ENCODE results near the gene CHP2. TPM values are rescaled to one million over a fixed set of nuclear protein-coding genes. Genes with fewer than 3 reads are reported as not detected.

The CHP2 gene
- total and polyA plus RNA-seq, 9 of the 15 experiments (the other 6 are each of a cell fraction or from before 2014, with no cell fraction given), result 0.23 to 1.1 (median 0.80) TPM

DNA sequence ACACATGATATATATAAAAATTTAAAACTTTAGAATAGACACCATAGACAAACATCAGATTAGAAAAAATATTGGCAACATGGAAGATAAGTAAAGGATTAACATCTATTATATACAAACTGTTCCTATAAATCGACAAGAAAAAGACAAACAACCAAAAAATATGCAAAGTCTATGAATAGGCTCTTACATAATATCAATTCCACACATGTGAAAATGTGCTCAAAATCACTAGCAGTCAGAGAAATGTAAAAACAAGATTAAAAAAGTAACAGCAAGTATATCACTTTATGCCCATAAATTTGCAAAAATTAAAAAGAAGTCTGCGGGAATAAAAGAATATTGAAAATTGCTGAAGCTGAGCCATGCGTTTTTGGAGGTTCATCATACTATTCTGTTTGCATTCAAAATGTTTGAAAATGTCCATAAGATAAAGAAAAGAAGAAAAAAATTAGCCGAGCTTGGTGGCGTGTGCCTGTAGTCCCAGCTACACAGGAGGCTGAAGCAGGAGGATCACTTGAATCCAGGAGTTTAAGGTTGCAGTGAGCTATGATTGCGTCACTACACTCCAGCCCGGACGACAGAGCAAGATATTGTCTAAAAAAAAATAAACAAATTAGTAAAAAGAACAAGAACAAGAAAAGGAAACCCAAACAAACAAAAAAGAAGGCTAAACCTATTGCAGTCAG lies 30.6 kb upstream of the CHP2 start:
- Histone ChIP-seq H3K9me1 (ENCODE audit: control insufficient read depth, insufficient read depth, low read length) (no peaks in the 10 kb centered on the region), H3K4me2 (ENCODE audit: insufficient read depth, low read length) (no peak overlapping the region), H3K9ac (ENCODE audit: insufficient read depth in 1 of 2, low read depth in 2 of 2, low read length in 2 of 2) (no peak overlapping the region), H3K4me3 (no peak overlapping the region), H4K20me1 (replicated peaks; ENCODE audit: control insufficient read depth, insufficient read depth, low read length) (no peaks in the 10 kb centered on the region), H2AFZ (ENCODE audit: low read depth, low read length) (no peak overlapping the region), H3K27me3 (ENCODE audit: control insufficient read depth in 2 of 2, insufficient read depth in 2 of 2, low read length in 2 of 2) (no peaks in the 10 kb centered on the region), H3K79me2 (ENCODE audit: control insufficient read depth, insufficient read depth, low read length) (no peaks in the 10 kb centered on the region), H3K36me3 (ENCODE audit: control insufficient read depth, insufficient read depth, low read length) (no peaks in the 10 kb centered on the region), H3K27ac (ENCODE audit: extremely low read depth, low read depth, low read length) (no peak overlapping the region), H3K4me1 (replicated peaks in 1 of 2; ENCODE audit: control insufficient read depth in 2 of 2, insufficient read depth in 2 of 2, low read length in 2 of 2) (peaks cover 3 to 7% of the 10 kb centered on the region in 2 experiments; a peak in 4 of 5 replicates), H3K9me3 (replicated peaks; ENCODE audit: control insufficient read depth, insufficient read depth, low read depth, low read length) (0 out of 2 replicates have a peak, but pooled peaks cover 2% of the 10 kb centered on the region)
- POLR2A ChIA-PET, result interaction anchor here (0.7 kb wide), 1 partner anchor 10 kb away, joined by 3 read pairs; no protein-coding TSS in a partner anchor
- DNase-seq (ENCODE audit: extremely low read depth in 1 of 4, low spot score in 3 of 4) (no peak), FAIRE-seq (no peak), ATAC-seq (no peak)
- intact Hi-C loops (cut with micrococcal nuclease) (loop anchor here (10.0 kb wide), 1 partner anchor 169 kb away; the partner anchor contains the start of genes EARS2 and UBFD1), in situ Hi-C loops (cut with MboI) (no loop called here)
- TF ChIP-seq CEBPB (tag; IDR thresholded peaks at IDR 0.05) (peak; percentile 68), CEBPG (CRISPR knock-in tag; IDR thresholded peaks at IDR 0.05) (peak; percentile 52; the same call in 1 of the 2 replicates), CEBPG (tag; conservative IDR thresholded peaks at IDR 0.05 in 1 of 2, IDR thresholded peaks at IDR 0.05 in 1 of 2) (no peak), RBM17 (IDR thresholded peaks at IDR 0.05; ENCODE audit: borderline replicate concordance, low read depth, low read length) (no peak), ATF3 (IDR thresholded peaks at IDR 0.05) (peak; percentile 65), ATF3 (CRISPR knock-in tag; conservative IDR thresholded peaks at IDR 0.05) (no peak)
- CTCF ChIA-PET (ENCODE audit: low intra/inter-chr PET ratio), result interaction anchor here (0.6 kb wide), 1 partner anchor 73 kb away, joined by 3 read pairs; no protein-coding TSS in a partner anchor
- BruUV-seq (replicated peaks), result no TSS peak
- WGBS (ENCODE audit: insufficient coverage, low coverage, missing lambda C conversion rate), result 37% methylated on average over 8 of the region's 8 CpGs

Measured in K562 (cell line).